Stimulated activated CD4-positive, alpha-beta T cell treated with anti-CD3 and anti-CD28 coated beads, TNF-alpha, amount 100 ng/mL, for 1 hour (primary cell): ENCODE results near the gene PADI2.

ENCODE experiments used
- DNase-seq, 3 donors: peaks; one replicate each; pipeline ENCODE4 v3.0.0-alpha.2; 2020; ENCODE audit warnings: low read depth in 3 of 3, low spot score in 1 of 3

PADI2 gene

DNA sequence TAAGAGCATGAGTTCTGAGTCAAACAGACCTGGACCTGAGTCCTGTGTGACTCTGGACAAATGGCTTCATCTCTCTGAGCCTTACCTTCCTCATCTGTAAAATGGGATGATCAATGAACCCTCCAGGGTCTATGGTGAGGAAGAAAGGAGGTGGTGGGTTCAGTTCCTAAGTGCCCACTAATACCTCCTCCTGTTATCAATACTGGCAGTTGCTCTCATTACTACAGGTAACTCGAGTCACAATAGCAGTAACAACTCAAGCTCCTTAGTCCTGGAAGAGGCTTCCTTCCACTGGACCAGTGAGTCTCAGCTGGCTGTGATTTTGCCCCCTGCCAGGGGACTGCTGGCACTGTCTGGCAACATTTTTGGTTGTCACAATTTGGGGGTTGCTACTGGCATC lies 2.6 kb downstream of the PADI2 start:
- no peak for DNase-seq

DNA sequence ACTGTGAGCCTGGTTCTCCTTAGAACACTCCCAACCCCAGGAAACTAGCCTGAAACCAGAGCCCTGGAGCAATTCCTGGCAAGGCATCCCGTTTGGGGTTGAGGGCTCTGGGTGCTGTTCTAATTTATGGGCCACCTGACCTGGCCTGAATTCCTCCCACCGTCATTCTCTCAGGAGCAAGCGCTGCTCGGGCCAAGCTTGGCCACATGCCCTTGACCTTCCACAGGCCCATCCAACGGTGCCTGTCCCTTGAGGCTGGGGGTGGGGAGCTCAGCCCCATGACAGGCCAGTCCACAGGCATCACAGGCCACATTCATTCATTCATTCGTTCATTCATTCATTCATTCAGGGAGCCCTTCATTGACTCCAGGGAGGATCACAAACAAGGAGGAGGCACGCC lies 5.3 kb downstream of the PADI2 start:
- DNase-seq = no peak

DNA sequence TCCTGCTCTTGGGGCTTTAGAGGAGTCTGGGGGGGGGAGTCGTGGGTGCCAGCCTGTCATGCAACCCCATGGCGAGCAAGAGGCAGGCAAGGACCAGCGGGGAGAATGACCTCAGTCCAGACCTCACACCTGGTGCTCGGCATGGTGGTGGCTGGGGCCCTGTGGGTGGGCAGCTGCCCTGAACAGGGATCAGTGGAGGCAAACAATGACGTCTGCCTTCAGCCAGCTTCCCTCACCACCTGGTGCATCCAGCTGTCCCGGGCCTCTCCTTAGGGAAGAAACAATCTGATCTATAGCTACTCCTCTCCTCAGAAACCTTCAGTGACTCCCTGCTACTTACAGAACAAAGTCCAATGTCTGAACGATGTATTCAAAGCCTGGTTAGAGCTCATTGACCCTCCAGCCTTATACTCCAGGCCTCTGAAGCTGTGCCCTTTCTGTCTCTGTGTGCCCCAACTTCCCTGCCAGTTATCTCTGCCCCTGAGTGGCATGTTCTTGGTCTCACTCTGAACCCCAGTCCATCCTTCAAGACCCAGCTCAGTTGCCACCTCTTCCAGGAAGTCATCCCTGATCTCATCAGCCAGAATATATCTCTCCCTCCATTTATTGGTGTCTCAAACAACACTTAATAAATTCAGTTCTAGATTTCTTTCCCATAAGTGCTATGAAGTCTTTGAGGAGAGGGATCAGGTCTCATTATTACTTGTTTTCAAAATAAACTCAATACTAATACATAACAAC lies 6.6 kb downstream of the PADI2 start:
- no peak for DNase-seq

DNA sequence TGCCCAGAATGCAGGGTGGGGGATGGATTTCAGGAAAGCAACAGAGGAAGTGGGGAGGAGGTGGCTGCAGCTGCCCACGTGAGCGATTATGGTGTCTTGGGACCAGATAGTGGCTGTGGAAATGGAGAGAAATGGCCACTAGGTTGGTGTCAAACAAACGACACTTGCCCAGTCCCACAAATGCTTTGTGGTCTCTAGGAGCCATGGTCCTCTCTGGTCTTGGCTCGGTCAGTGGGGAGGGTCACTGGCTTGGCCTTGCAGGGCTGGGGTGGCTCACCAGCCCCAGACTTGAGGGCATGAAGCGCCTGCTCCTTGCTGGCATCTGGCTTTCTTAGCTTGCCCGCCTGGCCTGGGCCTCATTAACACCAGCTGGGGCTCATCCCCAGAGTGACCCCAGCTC lies 7.2 kb downstream of the PADI2 start:
- no peak for DNase-seq

DNA sequence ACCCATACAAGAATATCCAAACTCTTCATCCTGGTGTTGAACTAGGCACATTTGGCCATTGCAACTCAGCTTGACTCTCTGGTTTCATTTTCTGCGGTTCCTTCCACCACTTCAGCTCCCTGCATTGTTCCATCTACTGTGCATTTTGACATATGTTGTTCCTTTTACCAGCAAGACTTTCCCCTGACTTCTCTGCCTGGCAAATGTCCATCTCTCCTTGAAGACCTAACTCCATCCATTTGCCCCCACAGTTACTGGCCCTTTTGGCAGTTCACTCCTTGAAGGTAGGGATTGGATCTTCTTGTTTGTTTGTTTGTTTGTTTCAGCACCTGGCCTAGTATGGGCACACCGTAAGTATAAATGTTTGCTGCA lies 8.7 kb downstream of the PADI2 start:
- no peak for DNase-seq

DNA sequence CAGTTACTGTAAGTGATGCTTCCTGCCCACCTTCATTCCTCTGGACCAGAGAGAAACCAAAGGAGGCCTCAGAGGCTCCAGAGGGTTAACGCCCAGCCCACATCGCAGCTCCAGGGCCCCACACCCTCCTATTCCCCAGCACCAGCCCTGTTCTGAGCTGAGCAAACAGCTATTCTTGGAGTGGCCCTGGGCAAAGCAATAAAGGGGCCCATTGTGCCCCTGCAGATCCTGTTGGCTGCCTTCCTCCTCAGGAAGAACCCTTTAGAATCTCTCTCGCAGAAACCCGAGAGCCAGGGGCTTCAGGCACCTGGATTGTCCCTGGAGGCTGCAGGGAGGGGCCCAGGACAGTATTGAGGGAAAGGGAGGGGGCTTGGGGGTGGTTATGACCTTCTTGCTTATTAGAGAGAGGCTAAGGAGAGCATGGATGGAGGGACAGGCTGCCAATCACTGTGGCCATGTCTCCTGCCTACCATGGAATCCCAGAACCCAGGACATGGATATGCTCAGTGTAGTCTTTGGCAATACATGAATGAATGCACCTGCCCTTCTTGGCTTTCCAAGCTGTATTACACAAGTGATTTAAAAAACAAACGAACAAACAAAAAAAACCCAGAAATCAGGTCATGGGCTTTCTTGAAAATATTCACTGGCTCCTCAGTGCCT lies 9.2 kb downstream of the PADI2 start:
- DNase-seq = no peak

DNA sequence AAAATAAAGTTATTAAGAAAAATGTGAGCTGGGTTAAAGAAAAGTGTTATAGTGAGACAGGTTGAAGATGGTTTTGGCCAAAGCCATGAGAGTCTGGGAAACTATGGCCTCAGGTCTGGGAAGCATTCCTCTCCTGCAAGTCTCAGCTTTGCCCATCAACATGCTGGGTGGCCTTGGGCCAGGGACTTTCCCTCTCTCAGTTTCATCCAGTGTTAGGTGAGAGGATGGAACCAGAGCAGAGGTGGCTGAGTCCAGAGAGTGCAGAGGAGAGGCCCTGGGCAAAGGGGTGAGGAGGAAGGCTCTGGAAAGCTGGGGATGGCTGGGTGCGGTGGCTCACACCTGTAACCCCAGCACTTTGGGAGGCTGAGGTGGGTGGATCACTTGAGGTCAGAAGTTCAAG lies 10.5 kb downstream of the PADI2 start:
- DNase-seq = no peak

DNA sequence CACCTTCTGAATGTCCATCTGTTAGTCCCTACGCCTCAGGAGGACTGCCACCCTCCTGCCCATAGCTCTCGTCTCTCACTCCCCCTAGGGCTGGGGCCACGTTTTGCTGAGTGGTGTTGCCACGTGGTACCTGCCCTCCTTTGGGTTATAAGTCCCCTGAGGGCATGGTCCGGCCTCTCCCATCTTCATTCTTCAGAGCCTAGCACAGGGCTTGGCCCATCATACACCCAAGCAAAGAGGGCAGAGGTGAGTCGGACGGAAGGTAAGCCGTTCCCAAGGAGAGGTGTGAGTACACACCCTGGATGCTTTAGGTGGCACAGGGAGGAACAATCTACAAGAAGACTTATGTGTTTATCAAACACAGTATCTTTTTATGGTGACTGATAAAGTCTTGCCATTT lies 10.9 kb downstream of the PADI2 start:
- DNase-seq = no peak

DNA sequence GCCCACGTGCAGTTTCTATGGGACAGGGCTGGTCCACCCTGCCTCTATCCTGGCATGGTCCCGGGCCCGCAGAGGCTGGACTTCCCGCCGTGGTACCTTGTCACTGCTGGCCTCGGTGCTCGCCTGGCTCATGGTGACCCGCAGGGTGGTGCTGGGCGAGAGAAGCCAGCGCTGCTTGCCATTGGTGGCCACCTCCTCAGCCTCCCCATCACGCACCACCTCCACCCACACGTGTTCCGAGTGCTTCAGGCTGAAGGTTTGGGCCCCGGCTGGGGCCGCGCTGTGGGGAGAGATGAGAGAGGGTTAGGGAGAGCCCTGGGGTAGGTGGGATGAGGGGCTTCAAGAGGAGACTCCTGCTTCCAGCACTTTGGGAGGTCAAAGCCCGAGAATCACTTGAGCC lies 14.5 kb downstream of the PADI2 start:
- no peak for DNase-seq

DNA sequence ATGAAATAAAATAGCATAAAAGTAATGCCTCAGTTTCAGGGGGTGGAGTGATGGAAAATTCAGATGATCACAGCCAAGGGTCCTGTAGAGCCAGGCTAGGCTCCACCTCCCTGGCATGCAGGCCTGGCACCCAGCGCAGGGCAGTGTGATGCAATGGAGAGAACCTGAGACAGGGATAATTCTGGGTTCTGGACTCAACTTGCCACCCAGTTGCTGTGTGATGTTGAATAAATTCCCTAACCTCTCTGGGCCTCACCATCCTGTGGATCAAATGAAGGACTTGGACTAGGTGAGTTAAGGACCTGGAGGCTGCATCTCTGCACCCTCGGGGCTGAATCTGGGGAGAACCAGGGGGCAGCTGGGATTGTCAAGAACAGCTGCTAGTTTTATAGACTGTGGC lies 17.0 kb downstream of the PADI2 start:
- no peak for DNase-seq

DNA sequence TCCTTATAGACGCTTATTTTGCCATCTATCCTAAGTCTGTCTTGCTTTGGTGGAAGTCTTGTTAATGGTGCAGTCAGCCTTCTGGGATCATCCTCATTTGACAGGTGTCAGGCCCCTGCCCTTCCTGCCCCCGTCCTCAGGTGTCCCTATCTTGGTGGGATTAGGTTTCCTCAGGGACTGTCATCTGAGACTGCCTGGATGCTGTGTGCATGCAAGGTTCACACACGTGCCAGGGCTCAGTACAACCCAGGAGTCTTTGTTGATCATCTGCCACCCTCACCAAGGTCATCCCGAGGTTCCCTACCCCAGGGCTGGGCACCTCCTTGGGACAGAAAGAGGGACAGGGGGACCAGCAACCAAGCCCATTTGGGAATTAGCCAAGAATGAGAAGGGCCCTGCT lies 18.0 kb downstream of the PADI2 start:
- DNase-seq = no peak

DNA sequence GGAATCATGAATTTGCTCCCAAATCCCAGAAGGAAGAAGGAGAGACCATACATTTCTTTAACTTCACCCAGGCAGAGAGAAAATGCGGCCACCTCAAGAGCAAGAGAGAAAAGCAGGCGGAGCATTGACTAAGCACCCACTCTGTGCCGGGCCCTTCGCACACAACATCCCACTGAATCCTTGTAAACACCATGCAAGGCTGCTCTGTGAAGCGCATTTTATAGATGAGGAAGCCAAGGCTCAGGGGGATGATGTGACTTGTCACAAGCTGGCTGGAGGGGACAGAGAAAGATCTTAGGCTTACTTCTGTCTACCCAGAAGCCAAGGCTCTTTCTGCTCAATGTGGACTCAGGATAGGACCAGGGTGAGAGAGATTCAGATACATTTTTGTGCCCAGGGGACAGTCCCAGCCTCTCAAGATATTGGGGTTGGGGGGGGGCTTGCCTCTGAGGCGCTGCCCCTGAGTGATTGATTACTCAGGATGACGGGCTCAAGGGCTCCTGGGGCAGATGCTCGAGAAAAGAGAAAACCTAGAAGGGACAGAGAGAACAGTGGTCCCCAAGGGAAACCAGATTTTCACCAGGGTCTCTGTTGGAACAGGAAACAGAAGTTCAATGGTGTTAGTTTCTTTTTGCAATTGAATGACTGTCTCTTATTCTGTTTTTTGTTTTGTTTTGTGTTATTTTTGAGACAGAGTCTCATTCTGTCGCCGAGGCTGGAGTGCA lies 19.5 kb downstream of the PADI2 start:
- no peak for DNase-seq

DNA sequence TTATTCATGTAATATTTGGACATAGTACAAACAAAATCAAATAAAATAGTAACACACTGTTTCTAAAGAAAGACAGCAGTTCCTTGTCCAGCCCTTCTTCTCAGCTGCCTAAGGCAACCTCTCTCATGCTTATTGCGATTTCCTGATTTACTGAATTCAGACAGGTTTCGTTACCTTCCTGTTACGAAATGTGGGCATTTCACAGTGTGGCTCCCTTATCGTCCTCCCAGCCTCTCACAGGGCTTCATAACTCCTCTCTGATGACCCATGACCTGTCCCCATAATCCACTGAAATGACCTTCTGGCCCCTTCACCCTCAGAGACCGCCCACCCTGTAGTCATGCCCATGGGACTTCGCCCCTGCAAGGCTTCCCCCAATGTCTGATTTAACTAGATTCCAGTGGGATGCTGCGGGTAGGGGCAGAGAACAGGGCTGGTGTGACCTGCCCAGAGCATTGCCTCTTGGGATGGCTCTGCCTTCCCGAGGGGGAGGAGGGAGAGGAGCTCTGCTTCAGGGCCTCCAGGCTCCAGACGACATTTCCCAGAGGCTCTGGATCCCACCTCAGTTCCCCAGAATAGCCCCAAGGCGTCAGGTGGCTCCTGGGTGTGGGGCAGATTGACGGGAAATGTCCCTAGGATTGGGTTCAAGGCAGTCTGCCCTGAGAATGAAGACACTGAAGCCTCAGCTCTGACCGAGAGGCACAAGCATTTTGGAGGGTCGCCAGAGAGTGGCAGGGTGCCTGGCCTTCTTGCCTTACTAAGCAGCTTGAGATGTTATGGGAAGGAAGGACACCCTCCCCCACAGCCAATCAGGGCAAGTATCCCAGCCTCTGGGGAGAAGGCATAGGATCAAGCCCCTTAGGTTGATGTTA lies 20.6 kb downstream of the PADI2 start:
- DNase-seq = no peak

DNA sequence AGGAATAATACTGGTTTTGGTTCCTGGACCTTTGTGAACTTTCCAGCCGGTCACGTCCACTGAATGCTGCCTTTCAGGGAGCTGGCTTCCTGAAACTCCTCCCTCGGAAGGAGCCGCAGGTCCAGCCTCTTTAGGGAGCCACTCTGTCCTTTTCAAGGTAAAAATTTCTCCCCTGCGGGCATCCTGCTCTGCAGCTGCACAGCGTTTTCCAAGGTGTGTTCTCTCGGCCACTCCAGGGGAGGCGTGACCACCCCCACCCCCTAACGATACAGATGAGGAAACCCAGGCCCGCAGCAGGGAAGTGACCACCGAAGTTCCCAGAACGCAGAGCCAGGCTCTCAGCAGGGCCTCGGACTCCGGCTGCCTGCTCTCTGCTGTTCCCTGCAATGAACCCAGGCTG lies 21.5 kb downstream of the PADI2 start:
- DNase-seq = no peak

DNA sequence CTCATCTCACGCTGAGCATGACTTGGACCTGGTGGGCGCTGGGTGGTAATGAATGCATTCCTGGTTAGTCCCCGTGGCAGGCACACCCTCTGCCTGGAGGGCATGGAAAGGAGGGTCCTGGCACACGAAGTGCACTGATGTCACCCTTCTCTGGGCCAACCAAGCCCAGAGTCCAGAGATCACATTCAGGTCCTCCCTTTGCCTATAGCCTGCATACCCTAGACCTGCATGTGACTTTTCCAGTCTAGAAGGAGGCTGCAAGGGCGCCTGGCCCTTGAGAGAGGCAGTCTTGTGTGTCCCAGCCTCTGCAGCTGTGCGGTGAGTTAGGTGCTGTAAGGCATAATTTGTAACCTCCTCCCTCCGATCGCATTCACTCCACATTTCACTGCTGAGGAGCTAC lies 22.1 kb downstream of the PADI2 start:
- DNase-seq = no peak

DNA sequence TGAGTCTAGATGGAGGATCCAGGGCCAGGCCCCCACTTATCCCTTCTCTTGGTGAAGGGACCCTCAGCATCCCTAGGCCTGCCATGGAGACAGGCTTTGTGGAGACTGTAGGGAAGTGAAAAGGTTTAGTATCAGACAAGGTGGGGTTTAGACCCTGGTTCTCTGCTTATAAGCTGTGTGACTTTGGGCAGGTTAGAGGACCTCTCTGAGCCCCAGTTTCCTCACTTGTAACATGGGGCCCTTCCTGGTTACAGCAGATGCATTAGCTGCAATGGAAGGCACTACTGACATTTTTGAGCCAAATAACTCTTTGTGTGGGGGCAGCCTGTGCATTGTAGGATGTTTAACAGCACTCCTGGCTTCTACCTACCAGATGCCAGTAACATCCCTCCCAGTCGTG lies 22.7 kb downstream of the PADI2 start:
- DNase-seq = no peak

DNA sequence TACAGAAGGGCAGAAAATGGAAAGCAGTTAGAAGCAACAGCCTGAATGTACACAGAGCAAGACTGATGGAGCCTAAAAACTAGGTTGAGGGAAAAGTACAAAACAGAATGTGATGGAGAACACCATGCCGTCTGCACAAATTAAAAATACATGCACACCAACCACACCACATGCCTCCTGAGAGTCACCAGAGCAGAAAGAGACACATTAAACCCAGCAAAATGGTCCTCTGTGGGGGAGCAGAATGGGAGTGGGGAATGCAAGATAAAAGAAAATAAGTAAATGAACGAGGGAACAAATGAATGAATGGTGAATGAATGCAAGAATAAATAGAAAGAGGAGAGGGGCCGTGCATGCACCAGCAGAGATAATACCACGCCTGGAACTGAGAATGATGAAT lies 24.1 kb downstream of the PADI2 start:
- DNase-seq = no peak

DNA sequence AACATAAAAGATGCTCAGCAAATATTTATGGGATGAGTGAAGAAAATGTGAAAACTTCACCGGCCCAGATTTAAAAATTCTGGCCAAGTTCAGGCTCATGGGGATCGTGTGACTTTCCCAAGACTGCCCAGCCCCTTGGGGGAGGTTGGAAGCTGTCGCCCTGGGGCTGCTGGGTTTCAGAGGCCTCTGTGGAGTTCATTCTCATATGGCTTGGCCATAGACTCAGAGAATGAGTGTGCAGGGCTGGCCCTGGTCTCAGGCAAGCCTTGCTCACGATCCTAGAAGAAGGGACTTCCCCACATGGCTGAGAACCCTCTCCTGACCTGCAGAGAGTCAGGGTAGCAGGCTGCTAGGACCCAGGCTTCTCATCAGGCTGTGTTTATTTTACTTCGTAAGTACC lies 24.6 kb downstream of the PADI2 start:
- no peak for DNase-seq

DNA sequence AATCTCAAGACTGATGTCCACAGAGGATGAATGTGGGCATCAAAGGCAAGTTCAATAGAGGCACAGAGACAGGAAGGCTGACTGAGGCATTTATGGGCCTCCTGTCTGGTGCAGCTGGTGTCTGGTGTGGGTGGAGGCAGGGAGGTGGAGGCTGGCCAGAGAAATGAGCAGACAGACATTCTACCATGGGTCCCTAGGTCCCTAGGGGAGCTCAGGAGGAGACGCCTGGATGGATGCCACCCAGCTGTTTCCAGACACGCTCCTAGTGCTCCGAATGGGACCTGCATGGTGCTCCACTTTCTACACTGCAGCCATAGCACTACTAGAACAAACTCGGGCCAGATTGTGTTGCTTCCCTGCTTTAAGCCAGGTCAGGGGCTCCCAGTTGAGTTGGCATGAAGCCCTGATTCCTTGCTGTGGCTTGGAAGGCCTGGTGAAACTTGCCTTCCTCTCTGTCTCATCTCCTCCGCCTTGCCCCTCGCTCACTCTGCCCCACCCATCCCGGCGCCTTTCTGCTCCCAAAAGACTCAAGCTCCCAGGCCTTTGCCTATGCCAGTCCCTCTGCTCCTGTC lies 25.3 kb downstream of the PADI2 start:
- no peak for DNase-seq

DNA sequence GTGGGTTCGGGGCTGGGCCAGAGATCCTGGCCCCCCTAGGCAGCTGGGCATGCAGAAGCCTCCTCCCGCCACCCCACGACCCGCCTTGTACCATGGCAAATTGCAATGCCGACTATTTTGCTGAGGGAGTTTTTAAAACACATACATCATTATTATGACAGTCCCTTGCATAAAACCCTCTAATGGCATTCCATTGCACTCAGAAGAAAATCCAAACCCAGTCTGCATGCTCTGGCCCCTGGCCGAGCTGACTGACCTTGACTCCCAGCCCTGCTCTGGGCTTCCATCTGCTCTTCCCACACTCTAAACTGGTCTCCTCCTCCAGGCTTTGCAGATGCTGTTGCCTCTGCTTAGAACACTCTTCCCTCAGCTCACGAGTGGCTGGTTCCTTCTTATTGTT lies 28.0 kb downstream of the PADI2 start:
- no peak for DNase-seq

DNA sequence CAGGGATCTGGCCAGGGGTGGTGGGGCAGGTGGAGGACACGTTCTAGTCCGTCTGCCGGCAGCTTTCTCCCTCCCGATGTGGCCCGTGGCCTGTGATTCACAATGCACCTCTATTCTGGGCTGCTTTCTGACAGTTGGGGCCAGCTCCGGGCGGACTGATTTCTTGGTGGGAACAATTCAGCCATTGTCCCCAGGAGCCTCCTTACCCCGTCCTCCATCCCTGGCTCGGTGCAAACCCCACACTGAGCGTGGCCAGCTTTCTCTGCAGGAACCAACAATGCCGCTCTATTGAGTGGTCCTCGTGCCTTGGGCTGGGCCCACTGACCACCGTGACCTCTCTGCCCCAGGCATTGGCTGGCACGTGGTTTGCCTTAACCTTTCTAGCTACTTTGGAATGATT lies 29.7 kb downstream of the PADI2 start:
- DNase-seq = no peak
